ENCODE measurements around the gene CCDC9B.

GRCh38 chr15:40389824-40390595, 49.3 kb upstream of the CCDC9B start:
- no peak for TF ChIP-seq POLR2AphosphoS5 (IDR thresholded peaks at IDR 0.05)
- no peak for TF ChIP-seq CTCF (IDR thresholded peaks at IDR 0.05)
- no peak for TF ChIP-seq POLR2A (IDR thresholded peaks at IDR 0.05)
- no peak for TF ChIP-seq EP300 (IDR thresholded peaks at IDR 0.05)
